IMR-90 (cell line): ENCODE results near the gene RAVER1. TPM values are rescaled to one million over a fixed set of nuclear protein-coding genes. Genes with fewer than 3 reads are reported as not detected.

ENCODE experiments used
- ATAC-seq: fragments of 200-7000 bp; cut with Tn5 transposase; 2 replicates; pipeline ENCODE4 v1.9.1; 2020; ENCODE audit warnings: low read depth, mild to moderate bottlenecking, moderate library complexity
- BruUV-seq: library from RNA; stranded (reverse); fragments of 400-500 nt; replicated peaks from 2 replicates; lab custom pipeline; 2021; lab: Mats Ljungman, UMichigan
- CTCF ChIA-PET: fragments of 300-600 bp; formaldehyde crosslinking; extraction: SDS; loops from one replicate; lab custom pipeline; 2021; ENCODE audit warnings: antibody characterized with exemption; lab: Yijun Ruan, JAX
- POLR2A ChIA-PET: fragments of 300-600 bp; sonication (Branson Sonifier 250); formaldehyde crosslinking; loops from one replicate; lab custom pipeline; 2022; ENCODE audit warnings: antibody characterized with exemption; ENCODE audit not compliant: unreplicated experiment; lab: Charles Lee
- DNase-seq: peaks from one replicate; pipeline ENCODE4 v3.0.0; 2013
- H2AFZ ChIP-seq: replicated peaks from 2 replicates; pipeline ENCODE3; 2013; ENCODE audit warnings: low read length, mild to moderate bottlenecking; ENCODE audit not compliant: poor library complexity
- H2AK5ac ChIP-seq: 2 replicates; pipeline ENCODE4 v1.6.1; 2013; ENCODE audit warnings: low read depth, low read length, inconsistent platforms
- H2AK9ac ChIP-seq: replicated peaks from 2 replicates; pipeline ENCODE3; 2013; ENCODE audit warnings: mild to moderate bottlenecking, low read depth, low read length, moderate library complexity; ENCODE audit not compliant: poor library complexity
- H2BK120ac ChIP-seq: 2 replicates; pipeline ENCODE4 v1.6.1; 2013; ENCODE audit warnings: low read depth, low read length, inconsistent platforms
- H2BK15ac ChIP-seq: 3 replicates; pipeline ENCODE4 v1.6.1; 2013; ENCODE audit warnings: low read depth, low read length, inconsistent platforms
- H2BK20ac ChIP-seq: 2 replicates; pipeline ENCODE4 v1.6.1; 2013; ENCODE audit warnings: low read depth, mild to moderate bottlenecking, inconsistent platforms, low read length, moderate library complexity
- H2BK5ac ChIP-seq: 2 replicates; pipeline ENCODE4 v1.6.1; 2013; ENCODE audit warnings: mild to moderate bottlenecking, low read depth, low read length, inconsistent platforms; ENCODE audit not compliant: poor library complexity, severe bottlenecking
- H3K14ac ChIP-seq: replicated peaks from 2 replicates; pipeline ENCODE4 v1.6.1; 2013; ENCODE audit warnings: low read depth, low read length, inconsistent platforms
- H3K18ac ChIP-seq: 2 replicates; pipeline ENCODE4 v1.6.1; 2013; ENCODE audit warnings: low read depth, low read length, control low read depth
- H3K23ac ChIP-seq: 2 replicates; pipeline ENCODE4 v1.6.1; 2013; ENCODE audit warnings: low read depth, low read length, inconsistent platforms
- H3K27ac ChIP-seq: 2 replicates; pipeline ENCODE4 v1.5.1; 2013; ENCODE audit warnings: mild to moderate bottlenecking, control low read depth, low read length; ENCODE audit not compliant: insufficient read depth
- H3K27me3 ChIP-seq: 2 replicates; pipeline ENCODE4 v1.6.1; 2013; ENCODE audit warnings: low read length; ENCODE audit not compliant: control insufficient read depth, insufficient read depth
- H3K36me3 ChIP-seq: 2 replicates; pipeline ENCODE4 v1.6.1; 2013; ENCODE audit warnings: low read length, mixed read lengths; ENCODE audit not compliant: control insufficient read depth, insufficient read depth
- H3K4ac ChIP-seq: 2 replicates; pipeline ENCODE4 v1.6.1; 2013; ENCODE audit warnings: low read depth, low read length, inconsistent platforms
- H3K4me1 ChIP-seq: 2 replicates; pipeline ENCODE4 v1.6.1; 2013; ENCODE audit warnings: low read length, mixed read lengths; ENCODE audit not compliant: control insufficient read depth, insufficient read depth
- H3K4me2 ChIP-seq: 2 replicates; pipeline ENCODE4 v1.6.1; 2013; ENCODE audit warnings: low read depth, mild to moderate bottlenecking, control low read depth, low read length, moderate library complexity
- H3K4me3 ChIP-seq: 2 replicates; pipeline ENCODE4 v1.5.1; 2013; ENCODE audit warnings: low read depth, mild to moderate bottlenecking, control low read depth, low read length, moderate library complexity; ENCODE audit not compliant: insufficient read depth
- H3K56ac ChIP-seq: 2 replicates; pipeline ENCODE4 v1.6.1; 2013; ENCODE audit warnings: low read length, inconsistent platforms; ENCODE audit not compliant: insufficient read depth; ENCODE audit errors: extremely low read depth
- H3K79me1 ChIP-seq, 2 experiments: 2 replicates each; pipeline ENCODE4 v1.6.1; 2013; ENCODE audit warnings: low read length in 2 of 2, inconsistent platforms in 1 of 2, low read depth in 1 of 2
- H3K9ac ChIP-seq: 2 replicates; pipeline ENCODE4 v1.6.1; 2013; ENCODE audit warnings: low read depth, low read length, control low read depth
- H3K9me1 ChIP-seq: 2 replicates; pipeline ENCODE4 v1.6.1; 2013; ENCODE audit warnings: low read length, inconsistent platforms; ENCODE audit not compliant: insufficient read depth
- H3K9me3 ChIP-seq: 2 replicates; pipeline ENCODE4 v1.6.1; 2013; ENCODE audit warnings: low read length; ENCODE audit not compliant: control insufficient read depth, insufficient read depth
- H4K20me1 ChIP-seq: 2 replicates; pipeline ENCODE4 v1.6.1; 2013; ENCODE audit warnings: low read length, inconsistent platforms; ENCODE audit not compliant: insufficient read depth
- H4K5ac ChIP-seq: 2 replicates; pipeline ENCODE4 v1.6.1; 2013; ENCODE audit warnings: mild to moderate bottlenecking, low read depth, low read length, control low read depth
- H4K8ac ChIP-seq, 2 experiments: 2 replicates each; pipeline ENCODE4 v1.6.1; 2013; ENCODE audit warnings: low read depth in 2 of 2, low read length in 2 of 2, control low read depth in 1 of 2, inconsistent platforms in 1 of 2
- H4K91ac ChIP-seq: 2 replicates; pipeline ENCODE4 v1.6.1; 2013; ENCODE audit warnings: low read depth, low read length, inconsistent platforms; ENCODE audit not compliant: insufficient read depth
- RCOR1 ChIP-seq: IDR thresholded peaks from 2 replicates; pipeline ENCODE4 v1.6.1; 2012; ENCODE audit warnings: mild to moderate bottlenecking, low read length, improper control_type of control experiment; ENCODE audit not compliant: insufficient replicate concordance
- WGBS, 2 experiments: methylation state at CpG; one replicate each; pipeline versions ENCODE4 v1.1.5 to v1.1.7; 2013; ENCODE audit warnings: missing lambda C conversion rate in 2 of 2; ENCODE audit not compliant: insufficient read length in 1 of 2; ENCODE audit errors: extremely low coverage in 2 of 2; 5-methylcytosine and 5-hydroxymethylcytosine counted together
- dilution Hi-C: fragments of 300-500 bp; cut with HindIII; formaldehyde crosslinking; loops from one replicate; pipeline ENCODE4 v1.14.3; 2018; ENCODE audit warnings: low sequenced_read_pairs; ENCODE audit not compliant: unreplicated experiment
- in situ Hi-C: fragments of 300-500 bp; cut with MboI; formaldehyde crosslinking; loops from 3 replicates; pipeline ENCODE4 v1.14.3; 2019; ENCODE audit warnings: low sequenced_read_pairs, inconsistent platforms, mixed read lengths
- intact Hi-C: fragments of 100-400 bp; cut with micrococcal nuclease; formaldehyde crosslinking; loops from 2 replicates; pipeline ENCODE4 v1.10.0; 2022
- polyA plus RNA-seq, 3 experiments: library from polyadenylated mRNA; depleted of rRNA; stranded (reverse); fragments of >200 nt; gene quantifications; 2 replicates each; pipeline ENCODE4 v1.2.3, GENCODE V29; 2012; ENCODE audit warnings: low replicate concordance in 1 of 3
- total RNA-seq: library from RNA; depleted of rRNA; stranded (reverse); fragments of >200 nt; gene quantifications from 2 replicates; pipeline ENCODE4 v1.2.3, GENCODE V29; 2012

Gene RAVER1
- total and polyA plus RNA-seq, 2 of the 4 experiments (the other 2 are of a cell fraction): 2.7 to 18.1 TPM

- Histone ChIP-seq H2AK9ac (no peak overlapping the region), H3K9me1 (no peaks in the 10 kb centered on the region), H3K27ac (no peak overlapping the region), H3K4me3 (no peak overlapping the region), H4K20me1 (peaks cover 6% of the 10 kb centered on the region), H4K8ac (no peak overlapping the region), H4K91ac (no peak overlapping the region), H3K18ac (no peak overlapping the region), H3K4ac (no peak overlapping the region), H3K36me3 (peaks cover 14% of the 10 kb centered on the region; the same call in 1 of the 2 replicates), H3K23ac (no peak overlapping the region), H4K5ac (no peak overlapping the region), H2BK5ac (no peak overlapping the region), H3K9ac (no peak overlapping the region), H3K27me3 (no peaks in the 10 kb centered on the region; the same call in 1 of the 2 replicates), H2BK15ac (no peak overlapping the region), H2BK20ac (no peak overlapping the region), H3K79me1 (peaks cover 0 to 4% of the 10 kb centered on the region in 2 experiments; a peak in 1 of 4 replicates), H2AK5ac (peak overlapping the region; percentile 24; the same call in 1 of the 2 replicates), H3K4me2 (no peak overlapping the region), H3K56ac (no peak overlapping the region), H3K9me3 (no peaks in the 10 kb centered on the region), H3K4me1 (peaks cover 16% of the 10 kb centered on the region), H2AFZ (peak overlapping the region; percentile 33), H2BK120ac (no peak overlapping the region), H3K14ac (no peak overlapping the region)
- ATAC-seq: no peak
- no peak for TF ChIP-seq RCOR1
- in situ Hi-C loops (no loop called here), intact Hi-C loops (no loop called here), dilution Hi-C loops (no loop called here)
- 30% methylated on average over 25 of the region's 48 CpGs; no CpG with 5 or more reads in 1 of the 2 experiments for WGBS, 2 experiments
- CTCF ChIA-PET: no interaction called here
- no TSS peak for BruUV-seq
- DNase-seq: no peak
- POLR2A ChIA-PET: no interaction called here
Measured at GRCh38 chr19:10295305-10295846, 38.0 kb downstream of the RAVER1 start.
